Dedifferentiated amniotic fluid mesenchymal stem cell (primary cell): ENCODE measurements around the gene CARHSP1.
"Not testable (repeated sequence)": the region's sequence is repeated elsewhere in the genome, so short reads cannot be mapped to it uniquely, and the experiment has no call there.

Experiments
- DNase-seq: peaks from one replicate; pipeline ENCODE4 v3.0.0-alpha.2; 2016; ENCODE audit errors: extremely low spot score

The CARHSP1 gene

GRCh38 chr16:8893426-8893825 lies 24.6 kb upstream of the CARHSP1 start:
- DNase-seq = no peak

- DNase-seq = no peak
These were observed 23.3 kb upstream of the CARHSP1 start for GRCh38 chr16:8892101-8892575.

- DNase-seq = no peak
These were observed 21.7 kb upstream of the CARHSP1 start for GRCh38 chr16:8890549-8890921.

- no peak for DNase-seq
These were observed 21.2 kb upstream of the CARHSP1 start for GRCh38 chr16:8889893-8890548.

- DNase-seq = no peak
These were observed 20.4 kb upstream of the CARHSP1 start for GRCh38 chr16:8888951-8889892.

GRCh38 chr16:8887952-8888560 lies 19.2 kb upstream of the CARHSP1 start:
- DNase-seq = no peak

GRCh38 chr16:8887431-8887765 lies 18.6 kb upstream of the CARHSP1 start:
- DNase-seq = no peak

- DNase-seq = no peak
These were observed 18.0 kb upstream of the CARHSP1 start for GRCh38 chr16:8886593-8887430.

- no peak for DNase-seq
These were observed 17.1 kb upstream of the CARHSP1 start for GRCh38 chr16:8885674-8886592.

- DNase-seq = no peak
These were observed 14.0 kb upstream of the CARHSP1 start for GRCh38 chr16:8882725-8883377.

GRCh38 chr16:8882041-8882617 lies 13.3 kb upstream of the CARHSP1 start, which contains the start of gene LITAFD:
TSS of gene LITAFD (plus strand) at chr16:8882351. CDS start at chr16:8884356, 2,005 bp downstream.
- no peak for DNase-seq

- no peak for DNase-seq
These were observed 12.2 kb upstream of the CARHSP1 start for GRCh38 chr16:8880839-8881510.

- DNase-seq = no peak
These were observed 9.7 kb upstream of the CARHSP1 start for GRCh38 chr16:8878523-8878911.

- DNase-seq = no peak
These were observed 9.2 kb upstream of the CARHSP1 start for GRCh38 chr16:8877894-8878522.

- not testable (repeated sequence) for DNase-seq
These were observed 6.5 kb upstream of the CARHSP1 start for GRCh38 chr16:8875317-8875716.

GRCh38 chr16:8874388-8874787 lies 5.6 kb upstream of the CARHSP1 start:
- peak; percentile 54 for DNase-seq

GRCh38 chr16:8873866-8874195 lies 5.0 kb upstream of the CARHSP1 start:
- not testable (repeated sequence) for DNase-seq

- no peak for DNase-seq
These were observed 4.4 kb upstream of the CARHSP1 start for GRCh38 chr16:8872967-8873865.
